Stomach (tissue), 4 donors: Measurements from ENCODE around the gene QARS1.

ENCODE experiments used
- CTCF ChIP-seq, 7 experiments: fragments of 450-650 bp in 4 of 7; fragments of 200-600 bp in 3 of 7; sonication (generic) in 3 of 7; IDR thresholded peaks; one replicate each; pipeline ENCODE4 v1.5.1; 2016 to 2019; ENCODE audit warnings: antibody characterized with exemption in 7 of 7, control low read depth in 2 of 7, mild to moderate bottlenecking in 1 of 7
- EP300 ChIP-seq: sonication (generic); formaldehyde crosslinking; IDR thresholded peaks from one replicate; pipeline ENCODE4 v1.6.1; 2017; ENCODE audit warnings: antibody characterized with exemption
- POLR2A ChIP-seq, 4 donors: fragments of 450-650 bp; IDR thresholded peaks; one replicate each; pipeline ENCODE4 v1.6.1; 2016; ENCODE audit warnings: antibody characterized with exemption in 4 of 4, control low read depth in 2 of 4, mild to moderate bottlenecking in 1 of 4, moderate library complexity in 1 of 4
- POLR2AphosphoS5 ChIP-seq, 3 donors: sonication (generic); formaldehyde crosslinking; IDR thresholded peaks; one replicate each; pipeline ENCODE4 v1.6.1; 2016; ENCODE audit warnings: antibody characterized with exemption in 3 of 3

GRCh38 chr3:49112262-49112661 lies 7.7 kb upstream of the QARS1 start:
- TF ChIP-seq CTCF (IDR thresholded peaks at IDR 0.05): no peak
- TF ChIP-seq POLR2AphosphoS5 (IDR thresholded peaks at IDR 0.05): no peak
- no peak for TF ChIP-seq POLR2A (IDR thresholded peaks at IDR 0.05)
- TF ChIP-seq EP300: no peak
